ENCODE data around the gene MRPS23. TPM values are rescaled to one million over a fixed set of nuclear protein-coding genes. Genes with fewer than 3 reads are reported as not detected.

Gene MRPS23
- total and polyA plus RNA-seq, 2 of the 13 experiments (the other 11 are each of a cell fraction or from before 2014, with no cell fraction given) = 63.2 to 181 TPM

DNA sequence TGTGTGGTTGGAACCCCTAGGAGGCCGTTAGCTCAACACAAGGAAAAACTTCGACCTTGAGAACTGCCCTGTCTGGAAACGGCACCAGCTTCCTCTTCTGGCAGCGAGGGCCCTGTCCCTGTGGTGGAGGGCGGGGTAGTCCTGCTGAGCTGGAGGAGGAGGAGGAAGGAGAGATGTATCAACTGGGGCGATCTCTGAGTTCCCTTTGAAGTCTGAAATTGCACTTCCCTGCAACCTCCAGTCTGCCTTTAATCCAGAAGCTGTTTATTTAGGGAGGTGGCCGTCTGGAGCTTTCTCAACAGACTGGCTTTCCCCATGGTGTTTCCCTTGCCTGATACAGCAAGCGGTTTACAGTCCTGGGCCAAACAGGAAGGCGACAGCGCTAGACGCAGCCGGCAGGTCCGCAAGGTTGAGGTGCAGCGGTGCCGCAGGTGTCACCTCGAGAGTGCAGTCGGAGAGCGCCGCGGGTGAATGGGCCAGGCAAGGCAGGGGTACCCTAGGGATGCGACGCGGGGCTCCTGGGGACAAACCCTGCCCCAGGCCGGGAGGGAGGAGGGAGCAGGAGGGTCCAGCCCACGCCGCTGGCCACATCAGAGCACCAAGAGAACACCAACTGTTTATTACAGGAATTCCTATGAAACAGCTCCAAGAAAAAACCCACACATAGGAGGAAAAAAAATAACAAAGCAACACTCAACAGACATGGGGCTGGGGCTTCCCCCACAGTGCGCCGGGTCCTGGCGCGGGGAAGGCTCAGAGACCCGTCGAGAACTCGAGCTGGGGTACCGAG lies 11.4 kb upstream of the MRPS23 start (continued):
- peak; percentile 52; the same call in 1 of the 2 replicates for TF ChIP-seq FOXO1 (CRISPR knock-in tag; IDR thresholded peaks at IDR 0.05)
- TF ChIP-seq RXRB (CRISPR knock-in tag; IDR thresholded peaks at IDR 0.05; ENCODE audit: borderline replicate concordance) = peak; percentile 71; the same call in 1 of the 2 replicates
- TF ChIP-seq NCOA1 (CRISPR knock-in tag; IDR thresholded peaks at IDR 0.05) = peak; percentile 83; the same call in 1 of the 2 replicates
- TF ChIP-seq DRAP1 (CRISPR knock-in tag; IDR thresholded peaks at IDR 0.05) = peak; percentile 56
- peak; percentile 32; the same call in 1 of the 2 replicates for TF ChIP-seq KDM4B (CRISPR knock-in tag; IDR thresholded peaks at IDR 0.05)
- TF ChIP-seq BATF2 (CRISPR knock-in tag; IDR thresholded peaks at IDR 0.05) = 0 out of 2 replicates have a peak, but pooled peaks have one; percentile 43
- no peak for TF ChIP-seq TFDP1 (CRISPR knock-in tag; IDR thresholded peaks at IDR 0.05; ENCODE audit: borderline replicate concordance)
- no peak for TF ChIP-seq TOPORS (CRISPR knock-in tag; IDR thresholded peaks at IDR 0.05)
- no peak for TF ChIP-seq CREBL2 (CRISPR knock-in tag; IDR thresholded peaks at IDR 0.05; ENCODE audit: borderline replicate concordance)
- TF ChIP-seq SIX4 (CRISPR knock-in tag; IDR thresholded peaks at IDR 0.05) = no peak
- TF ChIP-seq SRF (IDR thresholded peaks at IDR 0.05; ENCODE audit: low read depth, low read length) = 0 out of 2 replicates have a peak, but pooled peaks have one; percentile 23
- 0 out of 2 replicates have a peak, but pooled peaks have one; percentile 18 for TF ChIP-seq ZNF558 (CRISPR knock-in tag; IDR thresholded peaks at IDR 0.05; ENCODE audit: borderline replicate concordance)
- TF ChIP-seq FIP1L1 (IDR thresholded peaks at IDR 0.05; ENCODE audit: borderline replicate concordance, insufficient read depth, low read depth, low read length) = no peak
- TF ChIP-seq, protein P1, sequence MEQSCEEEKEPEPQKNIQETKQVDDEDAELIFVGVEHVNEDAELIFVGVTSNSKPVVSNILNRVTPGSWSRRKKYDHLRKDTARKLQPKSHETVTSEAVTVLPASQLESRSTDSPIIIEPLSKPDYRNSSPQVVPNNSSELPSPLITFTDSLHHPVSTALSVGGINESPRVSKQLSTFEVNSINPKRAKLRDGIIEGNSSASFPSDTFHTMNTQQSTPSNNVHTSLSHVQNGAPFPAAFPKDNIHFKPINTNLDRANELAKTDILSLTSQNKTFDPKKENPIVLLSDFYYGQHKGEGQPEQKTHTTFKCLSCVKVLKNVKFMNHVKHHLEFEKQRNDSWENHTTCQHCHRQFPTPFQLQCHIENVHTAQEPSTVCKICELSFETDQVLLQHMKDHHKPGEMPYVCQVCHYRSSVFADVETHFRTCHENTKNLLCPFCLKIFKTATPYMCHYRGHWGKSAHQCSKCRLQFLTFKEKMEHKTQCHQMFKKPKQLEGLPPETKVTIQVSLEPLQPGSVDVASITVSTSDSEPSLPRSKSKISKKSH (CRISPR knock-in tag; IDR thresholded peaks at IDR 0.05; ENCODE audit: borderline replicate concordance) = no peak
- TF ChIP-seq SAP130 (CRISPR knock-in tag; IDR thresholded peaks at IDR 0.05; ENCODE audit: low read depth) = peak; percentile 77
- TF ChIP-seq HNRNPH1 (optimal IDR thresholded peaks at IDR 0.05; ENCODE audit: low read depth, low read length) = no peak
- TF ChIP-seq ATAD3A (CRISPR knock-in tag; IDR thresholded peaks at IDR 0.05) = no peak
- peak; percentile 43 for TF ChIP-seq IKZF4 (CRISPR knock-in tag; IDR thresholded peaks at IDR 0.05; ENCODE audit: borderline replicate concordance, low read depth, not compliant biosample characterization)
- TF ChIP-seq ZNF652 (CRISPR knock-in tag; IDR thresholded peaks at IDR 0.05; ENCODE audit: borderline replicate concordance, low read depth) = no peak
- TF ChIP-seq, protein P2, sequence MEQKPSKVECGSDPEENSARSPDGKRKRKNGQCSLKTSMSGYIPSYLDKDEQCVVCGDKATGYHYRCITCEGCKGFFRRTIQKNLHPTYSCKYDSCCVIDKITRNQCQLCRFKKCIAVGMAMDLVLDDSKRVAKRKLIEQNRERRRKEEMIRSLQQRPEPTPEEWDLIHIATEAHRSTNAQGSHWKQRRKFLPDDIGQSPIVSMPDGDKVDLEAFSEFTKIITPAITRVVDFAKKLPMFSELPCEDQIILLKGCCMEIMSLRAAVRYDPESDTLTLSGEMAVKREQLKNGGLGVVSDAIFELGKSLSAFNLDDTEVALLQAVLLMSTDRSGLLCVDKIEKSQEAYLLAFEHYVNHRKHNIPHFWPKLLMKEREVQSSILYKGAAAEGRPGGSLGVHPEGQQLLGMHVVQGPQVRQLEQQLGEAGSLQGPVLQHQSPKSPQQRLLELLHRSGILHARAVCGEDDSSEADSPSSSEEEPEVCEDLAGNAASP (CRISPR knock-in tag; IDR thresholded peaks at IDR 0.05; ENCODE audit: borderline replicate concordance) = peak; percentile 71; the same call in 1 of the 2 replicates
- TF ChIP-seq CREB3 (CRISPR knock-in tag; IDR thresholded peaks at IDR 0.05) = no peak
- no peak for TF ChIP-seq ZSCAN31 (CRISPR knock-in tag; IDR thresholded peaks at IDR 0.05; ENCODE audit: low read depth)
- no peak for TF ChIP-seq RBM22 (optimal IDR thresholded peaks at IDR 0.05; ENCODE audit: low read length)

All from HepG2 (cell line).